ENCODE data around the gene DCLRE1A. TPM values are rescaled to one million over a fixed set of nuclear protein-coding genes. Genes with fewer than 3 reads are reported as not detected.
"Not testable (repeated sequence)": the region's sequence is repeated elsewhere in the genome, so short reads cannot be mapped to it uniquely, and the experiment has no call there.

The DCLRE1A gene
- total RNA-seq, 2 experiments from 2014 or later: 17.8 to 18.2 TPM

DNA sequence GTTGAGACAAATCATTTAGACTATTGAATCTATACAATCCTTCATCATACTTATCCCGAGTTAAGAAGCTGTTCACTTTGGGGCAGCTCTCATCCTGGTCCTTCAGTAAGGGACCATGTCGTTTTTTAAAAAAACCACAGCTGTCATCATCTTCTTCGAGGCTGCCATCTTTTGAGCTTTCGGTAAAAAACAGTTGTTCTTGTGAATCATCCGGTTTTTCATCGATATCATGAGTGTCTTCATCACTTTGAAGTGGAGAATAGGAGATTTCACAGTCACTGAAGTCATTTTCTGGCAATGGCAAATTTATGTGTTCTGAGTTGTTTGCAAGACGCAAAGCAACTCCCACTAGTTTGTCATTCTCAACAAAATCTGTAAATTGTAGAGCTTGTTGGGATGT, 3.9 kb downstream of the DCLRE1A start:
- no peaks in the 10 kb centered on the region for H3K27me3 Mint-ChIP-seq

DNA sequence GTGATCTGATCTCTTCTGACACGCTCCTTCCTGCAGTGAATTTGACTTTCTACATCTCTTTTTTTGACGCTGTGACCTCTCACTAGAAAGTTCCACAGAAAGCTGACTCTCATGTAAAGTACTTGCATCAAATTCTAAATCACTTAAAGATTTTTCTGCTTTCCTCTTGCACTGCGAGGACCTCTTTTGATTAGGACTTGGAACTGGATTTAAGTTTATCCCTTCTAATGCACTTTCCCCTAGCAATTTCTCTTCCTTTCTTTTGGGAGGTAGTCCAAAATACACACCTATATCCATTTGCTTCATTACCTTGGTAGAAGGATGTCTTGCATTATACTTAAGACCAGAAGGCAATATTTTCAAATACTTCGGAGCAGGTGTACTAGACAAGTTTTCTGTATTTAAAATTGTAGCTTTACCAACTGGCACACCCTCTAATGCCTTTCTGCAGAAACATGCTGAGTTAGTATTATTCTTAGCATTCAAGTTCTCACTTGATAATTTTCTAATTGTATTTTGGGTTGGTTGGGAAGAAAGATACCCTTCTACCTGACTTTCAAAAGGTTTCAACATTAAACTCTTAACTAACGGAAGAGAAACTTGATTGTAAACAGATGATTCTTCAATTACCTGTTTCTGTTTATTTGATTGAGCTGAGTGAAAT, 4.6 kb downstream of the DCLRE1A start:
- ChIA-PET CTCF (interaction anchor here (1.5 kb wide), 1 partner anchor 13 kb away, joined by 3 read pairs; no protein-coding TSS in a partner anchor), POLR2A (interaction anchor here (0.8 to 1.0 kb wide), 4 partner anchors 168 to 973 kb away, joined by 3 read pairs; no protein-coding TSS in a partner anchor)
- Mint-ChIP-seq H3K27ac (no peak overlapping the region), H3K4me3 (no peak overlapping the region), H3K9me3 (no peaks in the 10 kb centered on the region), H3K4me1 (peaks cover 46% of the 10 kb centered on the region), H3K27me3 (no peaks in the 10 kb centered on the region), H3K36me3 (ENCODE audit: low read depth) (peaks cover 42% of the 10 kb centered on the region)
- no peak for DNase-seq

More for the DNA sequence above, 3.9 kb downstream of the DCLRE1A start:
- no peaks in the 10 kb centered on the region for H3K9me3 Mint-ChIP-seq
- DNase-seq: no peak
- POLR2A ChIA-PET: interaction anchor here (0.8 to 1.0 kb wide), 4 partner anchors 169 to 972 kb away, joined by 3 read pairs; no protein-coding TSS in a partner anchor
- peaks cover 38% of the 10 kb centered on the region for H3K36me3 Mint-ChIP-seq (ENCODE audit: low read depth)
- H3K4me3 Mint-ChIP-seq: peak overlapping the region; percentile 56
- peaks cover 46% of the 10 kb centered on the region for H3K4me1 Mint-ChIP-seq
- CTCF ChIA-PET: interaction anchor here (1.5 kb wide), 1 partner anchor 14 kb away, joined by 3 read pairs; no protein-coding TSS in a partner anchor
- H3K27ac Mint-ChIP-seq: peak overlapping the region; percentile 86

DNA sequence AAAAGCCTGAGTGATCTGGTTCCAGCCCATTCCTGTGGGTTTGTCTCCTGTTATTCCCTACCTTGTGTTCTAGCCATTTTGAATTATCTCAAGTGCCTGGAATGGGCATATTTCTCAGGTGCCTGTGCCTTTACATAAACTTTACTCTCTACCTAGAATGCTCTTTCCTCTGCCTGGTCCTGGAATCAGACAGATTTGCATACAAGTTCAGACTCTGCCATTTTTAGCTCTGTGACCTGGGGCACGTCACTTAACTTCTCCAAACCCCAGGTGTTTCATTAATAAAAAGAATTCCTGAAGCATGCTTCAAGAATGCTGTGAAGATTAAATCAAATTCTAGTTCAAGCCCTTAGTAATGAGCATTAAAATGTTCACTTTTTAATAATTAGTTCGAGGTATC, 7.8 kb downstream of the DCLRE1A start:
- no peaks in the 10 kb centered on the region for H3K9me3 Mint-ChIP-seq
- H3K27me3 Mint-ChIP-seq: no peaks in the 10 kb centered on the region
- no peak overlapping the region for H3K27ac Mint-ChIP-seq
- peaks cover 27% of the 10 kb centered on the region for H3K4me1 Mint-ChIP-seq
- no peak for DNase-seq
- ChIA-PET CTCF (no interaction called here), POLR2A (no interaction called here)
- peaks cover 46% of the 10 kb centered on the region for H3K36me3 Mint-ChIP-seq (ENCODE audit: low read depth)
- H3K4me3 Mint-ChIP-seq: no peak overlapping the region

DNA sequence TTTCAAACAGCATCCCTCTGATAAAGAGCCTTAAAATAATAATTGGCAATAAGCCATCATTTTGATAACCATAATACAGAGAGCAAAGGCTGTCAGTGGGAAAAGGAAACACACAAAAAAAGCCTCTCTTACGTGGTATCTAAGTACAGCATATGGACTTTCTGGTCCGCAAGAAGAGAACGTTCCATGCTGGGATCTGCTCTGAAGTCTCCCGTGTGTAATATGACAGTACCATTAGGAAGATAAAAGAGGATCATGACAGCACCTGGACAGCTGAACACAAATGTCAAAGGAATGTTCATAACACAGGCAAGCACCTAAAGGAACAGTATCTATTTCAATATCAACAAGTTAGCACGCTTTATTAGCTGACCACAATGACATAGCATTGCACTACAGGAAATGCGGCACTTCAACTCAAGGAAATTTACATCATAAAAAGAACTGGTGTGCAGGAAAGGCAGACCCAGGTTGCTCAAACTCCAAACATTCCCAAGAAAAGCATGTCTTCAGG, 9.9 kb downstream of the DCLRE1A start:
- no peak for DNase-seq
- Mint-ChIP-seq H3K36me3 (ENCODE audit: low read depth) (peaks cover 43% of the 10 kb centered on the region), H3K27ac (no peak overlapping the region), H3K4me1 (peaks cover 15% of the 10 kb centered on the region), H3K9me3 (no peaks in the 10 kb centered on the region), H3K27me3 (no peaks in the 10 kb centered on the region), H3K4me3 (no peak overlapping the region)
- CTCF ChIA-PET: interaction anchor here (1.6 kb wide), 1 partner anchor 258 kb away, joined by 3 read pairs; no protein-coding TSS in a partner anchor
- POLR2A ChIA-PET: no interaction called here

DNA sequence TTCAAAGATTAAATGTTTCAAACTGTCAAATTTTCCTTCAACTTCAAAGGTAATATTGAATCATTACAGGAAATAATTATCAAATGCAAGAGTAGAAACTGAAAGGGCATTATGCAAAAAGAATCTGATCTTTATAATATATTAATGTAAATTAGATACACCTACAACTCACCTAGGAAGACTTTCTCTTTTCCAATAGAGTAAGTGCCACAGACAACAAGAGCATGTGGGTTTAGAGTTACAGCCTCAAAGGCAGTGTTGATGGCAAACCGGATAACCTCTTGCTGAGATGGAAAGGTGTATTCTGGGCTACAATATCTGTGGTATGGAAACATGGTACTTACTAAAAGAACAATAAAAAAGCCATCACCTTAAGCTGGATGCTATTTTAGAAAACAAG, 11.7 kb downstream of the DCLRE1A start:
- no peak overlapping the region for H3K27ac Mint-ChIP-seq
- no peaks in the 10 kb centered on the region for H3K27me3 Mint-ChIP-seq

DNA sequence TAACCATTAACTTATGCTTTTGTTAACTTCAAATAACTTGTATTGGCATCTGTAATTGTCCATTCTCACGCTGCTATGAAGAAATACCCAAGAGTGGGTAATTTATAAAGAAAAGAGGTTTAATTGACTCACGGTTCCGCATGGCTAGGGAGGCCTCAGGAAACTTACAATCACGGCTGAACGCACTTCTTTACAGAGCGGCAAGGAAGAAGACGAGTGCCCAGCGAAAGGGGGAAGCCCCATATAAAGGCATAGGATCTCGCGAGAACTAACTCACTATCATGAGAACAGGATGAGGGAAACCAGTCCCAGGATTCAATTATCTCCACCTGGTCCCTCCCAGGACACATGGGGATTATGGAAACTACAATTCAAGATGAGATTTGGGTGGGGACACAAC, 25.3 kb downstream of the DCLRE1A start:
- H3K4me1 Mint-ChIP-seq; DNase-seq; H3K9me3 Mint-ChIP-seq; H3K36me3 Mint-ChIP-seq (ENCODE audit: low read depth); POLR2A ChIA-PET; H3K27ac Mint-ChIP-seq; H3K4me3 Mint-ChIP-seq: not testable (repeated sequence)
- CTCF ChIA-PET: interaction anchor here (0.6 kb wide), 1 partner anchor 96 kb away, joined by 3 read pairs; no protein-coding TSS in a partner anchor
- H3K27me3 Mint-ChIP-seq: peaks cover 19% of the 10 kb centered on the region

More for the DNA sequence above, 11.7 kb downstream of the DCLRE1A start:
- Mint-ChIP-seq H3K4me3 (no peak overlapping the region), H3K36me3 (ENCODE audit: low read depth) (peaks cover 43% of the 10 kb centered on the region), H3K4me1 (peaks cover 4% of the 10 kb centered on the region), H3K9me3 (no peaks in the 10 kb centered on the region)
- CTCF ChIA-PET: interaction anchor here (1.6 kb wide), 1 partner anchor 260 kb away, joined by 3 read pairs; no protein-coding TSS in a partner anchor
- DNase-seq: no peak
- POLR2A ChIA-PET: no interaction called here

DNA sequence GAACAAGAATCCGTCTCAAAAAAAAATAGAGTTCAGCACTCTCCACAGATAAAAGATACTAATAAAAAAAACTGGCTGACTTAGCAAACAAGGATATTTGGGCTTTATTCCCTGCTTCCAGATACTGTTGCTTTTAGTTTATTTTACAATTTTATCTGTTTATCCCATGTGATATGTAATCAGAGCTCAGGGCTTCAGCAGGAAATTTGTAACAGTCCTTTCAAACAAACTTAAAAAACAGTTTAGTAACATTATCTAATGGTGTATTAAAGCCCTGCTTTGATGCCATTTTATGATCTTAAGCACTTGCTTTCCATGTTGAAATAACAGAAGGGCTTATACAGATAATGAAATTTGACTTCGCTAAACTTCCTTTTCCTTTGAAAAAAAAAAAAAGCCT, 28.1 kb downstream of the DCLRE1A start:
- Mint-ChIP-seq H3K9me3 (no peaks in the 10 kb centered on the region), H3K4me1 (no peaks in the 10 kb centered on the region), H3K27me3 (peaks cover 19% of the 10 kb centered on the region), H3K36me3 (ENCODE audit: low read depth) (no peaks in the 10 kb centered on the region), H3K27ac (no peak overlapping the region), H3K4me3 (no peak overlapping the region)
- ChIA-PET CTCF (no interaction called here), POLR2A (no interaction called here)
- no peak for DNase-seq

DNA sequence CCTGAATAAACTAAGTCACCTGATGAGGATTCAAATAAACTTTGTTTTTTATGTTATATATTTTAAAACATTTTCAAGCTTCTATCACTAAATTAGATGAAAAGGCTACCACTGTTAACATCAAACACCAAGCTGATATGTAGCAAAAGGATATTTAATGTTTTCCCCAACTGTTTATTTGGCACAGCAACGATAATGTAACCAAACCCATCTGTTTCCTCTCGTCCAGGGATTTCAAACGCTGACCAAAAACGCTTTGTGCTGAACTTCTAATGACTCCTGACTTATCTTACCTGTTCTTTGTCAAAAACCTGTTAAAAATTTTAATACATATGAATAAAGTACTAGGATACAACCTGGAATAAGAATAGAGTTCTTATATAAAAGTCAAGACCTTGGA, 30.5 kb downstream of the DCLRE1A start:
- no peak overlapping the region for H3K4me3 Mint-ChIP-seq
- ChIA-PET POLR2A (no interaction called here), CTCF (no interaction called here)
- no peaks in the 10 kb centered on the region for H3K36me3 Mint-ChIP-seq (ENCODE audit: low read depth)
- no peak for DNase-seq
- no peaks in the 10 kb centered on the region for H3K4me1 Mint-ChIP-seq
- H3K9me3 Mint-ChIP-seq: no peaks in the 10 kb centered on the region
- peaks cover 13% of the 10 kb centered on the region for H3K27me3 Mint-ChIP-seq
- H3K27ac Mint-ChIP-seq: no peak overlapping the region

DNA sequence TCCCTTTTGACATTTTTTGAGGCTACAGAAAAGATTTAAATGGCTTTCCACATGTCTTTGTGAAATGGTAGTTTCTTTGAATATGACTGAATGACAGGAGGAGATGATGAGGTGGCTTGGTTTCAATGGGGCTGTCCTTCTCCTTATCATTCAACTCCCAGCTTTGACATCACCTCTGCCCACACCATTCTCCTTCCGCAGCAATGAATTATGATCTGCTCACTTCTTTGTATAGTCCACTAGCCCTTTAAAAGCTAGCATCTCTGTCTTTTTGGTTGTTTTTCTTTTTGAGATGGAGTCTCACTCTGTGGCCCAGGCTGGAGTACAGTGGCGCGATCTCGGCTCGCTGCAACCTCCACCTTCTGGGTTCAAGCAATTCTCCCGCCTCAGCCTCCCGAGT, 31.7 kb downstream of the DCLRE1A start:
- H3K4me1 Mint-ChIP-seq: no peaks in the 10 kb centered on the region
- ChIA-PET POLR2A (no interaction called here), CTCF (no interaction called here)
- peaks cover 12% of the 10 kb centered on the region for H3K27me3 Mint-ChIP-seq
- H3K36me3 Mint-ChIP-seq (ENCODE audit: low read depth): no peaks in the 10 kb centered on the region
- no peak overlapping the region for H3K4me3 Mint-ChIP-seq
- DNase-seq: no peak
- no peaks in the 10 kb centered on the region for H3K9me3 Mint-ChIP-seq
- no peak overlapping the region for H3K27ac Mint-ChIP-seq

DNA sequence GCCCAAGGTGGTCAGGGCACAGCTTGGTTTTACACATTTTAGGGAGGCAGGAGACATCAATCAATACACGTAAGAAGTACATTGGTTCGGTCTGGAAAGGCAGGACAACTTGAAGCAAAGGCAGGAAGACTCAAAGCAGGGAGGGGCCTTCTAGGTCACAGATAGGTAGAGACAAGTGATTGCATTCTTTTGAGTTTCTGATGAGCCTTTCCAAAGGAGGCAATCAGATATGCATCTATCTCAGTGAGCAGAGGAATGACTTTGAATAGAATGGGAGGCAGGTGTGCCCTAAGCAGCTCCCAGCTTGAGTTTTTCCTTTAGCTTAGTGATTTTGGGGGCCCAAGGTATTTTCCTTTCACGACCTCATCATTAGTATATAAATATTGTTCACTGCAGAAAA, 32.6 kb downstream of the DCLRE1A start:
- H3K27me3 Mint-ChIP-seq; H3K4me3 Mint-ChIP-seq; H3K9me3 Mint-ChIP-seq; DNase-seq; H3K36me3 Mint-ChIP-seq (ENCODE audit: low read depth); POLR2A ChIA-PET; H3K27ac Mint-ChIP-seq; H3K4me1 Mint-ChIP-seq: not testable (repeated sequence)
- CTCF ChIA-PET: interaction anchor here (1.0 kb wide), 1 partner anchor 281 kb away, joined by 3 read pairs; no protein-coding TSS in a partner anchor

DNA sequence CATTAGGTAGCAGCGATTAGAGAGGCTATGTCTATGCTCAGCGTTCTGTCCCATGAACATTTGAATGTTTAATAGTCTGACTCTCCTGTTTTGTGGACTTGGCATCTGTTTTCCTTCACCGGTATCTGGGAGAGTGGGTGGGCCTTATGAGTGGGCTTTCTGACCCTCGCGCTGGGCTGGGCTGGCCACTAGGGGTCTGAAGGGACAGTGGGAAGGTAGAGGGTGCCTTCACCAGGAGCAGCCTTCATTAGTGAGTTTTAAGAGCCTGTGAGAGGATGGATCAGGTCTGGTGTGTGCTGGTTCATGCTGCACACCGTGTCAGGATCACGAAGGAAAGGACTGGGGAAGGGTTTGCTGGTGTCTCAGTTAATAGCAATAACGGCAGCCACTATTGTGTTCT, 33.4 kb downstream of the DCLRE1A start:
- Mint-ChIP-seq H3K36me3 (ENCODE audit: low read depth) (no peaks in the 10 kb centered on the region), H3K27ac (no peak overlapping the region), H3K9me3 (no peaks in the 10 kb centered on the region), H3K4me1 (no peaks in the 10 kb centered on the region), H3K4me3 (no peak overlapping the region), H3K27me3 (peaks cover 6% of the 10 kb centered on the region)
- ChIA-PET CTCF (no interaction called here), POLR2A (no interaction called here)
- DNase-seq: no peak

DNA sequence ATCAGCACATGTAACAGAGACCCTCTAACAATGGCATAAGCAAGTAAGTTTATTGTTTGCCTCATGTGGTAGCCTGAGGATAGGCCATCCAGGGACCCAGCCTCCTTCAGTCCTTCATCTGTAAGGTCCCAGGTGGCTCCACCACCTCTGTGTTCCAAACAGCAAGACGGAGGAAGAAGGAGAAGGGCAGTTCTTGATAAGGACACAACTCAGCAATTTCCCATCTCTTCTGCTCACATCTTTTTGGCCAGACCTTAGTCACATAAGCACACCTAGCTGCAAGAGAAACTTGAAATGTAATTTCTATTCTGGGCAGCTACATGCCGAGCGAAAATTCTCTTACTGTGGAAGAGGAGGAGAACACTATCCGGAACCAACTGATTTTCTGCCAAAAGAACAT, 33.9 kb downstream of the DCLRE1A start:
- POLR2A ChIA-PET: no interaction called here
- H3K9me3 Mint-ChIP-seq: no peaks in the 10 kb centered on the region
- no peak overlapping the region for H3K4me3 Mint-ChIP-seq
- no peak overlapping the region for H3K27ac Mint-ChIP-seq
- peaks cover 6% of the 10 kb centered on the region for H3K27me3 Mint-ChIP-seq
- no peaks in the 10 kb centered on the region for H3K36me3 Mint-ChIP-seq (ENCODE audit: low read depth)
- H3K4me1 Mint-ChIP-seq: no peaks in the 10 kb centered on the region
- CTCF ChIA-PET: no interaction called here
- DNase-seq: no peak

DNA sequence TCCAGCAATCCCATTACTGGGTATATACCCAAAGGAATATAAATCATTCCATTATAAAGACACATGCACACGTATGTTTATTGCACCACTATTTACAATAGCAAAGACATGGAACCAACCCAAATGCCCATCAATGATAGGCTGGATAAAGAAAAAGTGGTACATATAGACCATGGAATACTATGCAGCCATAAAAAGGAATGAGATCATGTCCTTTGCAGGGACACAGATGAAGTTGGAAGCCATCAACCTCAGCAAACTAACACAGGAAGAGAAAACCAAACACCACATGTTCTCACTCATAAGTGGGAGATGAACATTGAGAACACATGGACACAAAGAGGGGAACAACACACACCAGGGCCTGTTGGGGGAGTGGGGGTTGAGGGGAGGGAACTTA, 39.2 kb downstream of the DCLRE1A start:
- DNase-seq; H3K4me3 Mint-ChIP-seq; H3K9me3 Mint-ChIP-seq; H3K36me3 Mint-ChIP-seq (ENCODE audit: low read depth); CTCF ChIA-PET; H3K4me1 Mint-ChIP-seq; POLR2A ChIA-PET; H3K27ac Mint-ChIP-seq: not testable (repeated sequence)
- H3K27me3 Mint-ChIP-seq: peaks cover 33% of the 10 kb centered on the region

DNA sequence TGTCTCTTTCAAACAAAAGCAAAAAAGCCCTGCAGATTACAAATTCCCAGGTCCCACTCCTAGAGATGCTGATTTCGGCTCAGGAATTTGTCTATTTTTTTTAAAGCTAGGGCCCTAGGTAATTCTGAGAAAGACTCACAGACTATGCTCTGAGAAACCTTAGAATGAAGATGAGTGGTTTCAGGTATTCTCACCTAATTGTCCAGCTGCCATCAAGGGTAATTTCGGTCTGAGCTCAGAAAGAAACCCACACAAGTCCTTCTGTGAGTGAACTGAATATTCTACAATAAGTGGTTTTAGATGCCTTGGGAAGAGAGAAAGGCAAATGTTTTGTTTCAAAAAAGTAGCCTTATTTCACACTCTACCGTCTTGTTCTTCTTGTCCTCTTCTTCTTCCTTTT, 45.7 kb downstream of the DCLRE1A start:
- no peaks in the 10 kb centered on the region for H3K36me3 Mint-ChIP-seq (ENCODE audit: low read depth)
- H3K9me3 Mint-ChIP-seq: no peaks in the 10 kb centered on the region

More for the DNA sequence above, 45.7 kb downstream of the DCLRE1A start:
- no peak for DNase-seq
- no peak overlapping the region for H3K4me3 Mint-ChIP-seq
- H3K27me3 Mint-ChIP-seq: peaks cover 51% of the 10 kb centered on the region
- H3K27ac Mint-ChIP-seq: no peak overlapping the region
- ChIA-PET POLR2A (no interaction called here), CTCF (no interaction called here)
- H3K4me1 Mint-ChIP-seq: no peaks in the 10 kb centered on the region
